HAP-1 (cell line): Measurements from ENCODE around the gene OR13C5.
"Not testable (repeated sequence)": the region's sequence is repeated elsewhere in the genome, so short reads cannot be mapped to it uniquely, and the experiment has no call there.

ENCODE experiments used
- DNase-seq, 2 experiments: peaks; one replicate each; pipeline ENCODE4 v3.0.0-alpha.2; 2016 to 2020; ENCODE audit warnings: low spot score in 2 of 2
- H3K27me3 ChIP-seq: fragments of 250-450 bp; sonication (Bioruptor Pico); 2 replicates; pipeline ENCODE4 v1.5.1; 2020; ENCODE audit warnings: low read depth, mild to moderate bottlenecking, moderate library complexity
- H3K36me3 ChIP-seq: fragments of 250-450 bp; sonication (Bioruptor Pico); replicated peaks from 2 replicates; pipeline ENCODE4 v1.5.1; 2020; ENCODE audit warnings: mild to moderate bottlenecking
- H3K4me1 ChIP-seq: fragments of 250-450 bp; sonication (Bioruptor Pico); 2 replicates; pipeline ENCODE4 v1.5.1; 2020; ENCODE audit warnings: mild to moderate bottlenecking
- H3K4me3 ChIP-seq: fragments of 250-450 bp; sonication (Bioruptor Pico); 2 replicates; pipeline ENCODE4 v1.5.1; 2020; ENCODE audit warnings: mild to moderate bottlenecking, moderate library complexity
- H3K9me3 ChIP-seq: fragments of 250-450 bp; sonication (Bioruptor Pico); 2 replicates; pipeline ENCODE4 v1.5.1; 2020; ENCODE audit warnings: mild to moderate bottlenecking, moderate library complexity
- in situ Hi-C: fragments of 300-500 bp; cut with MboI; formaldehyde crosslinking; loops from 3 replicates; pipeline ENCODE4 v1.14.3; 2020; ENCODE audit warnings: low sequenced_read_pairs, inconsistent platforms, mixed read lengths

OR13C5 gene, protein sequence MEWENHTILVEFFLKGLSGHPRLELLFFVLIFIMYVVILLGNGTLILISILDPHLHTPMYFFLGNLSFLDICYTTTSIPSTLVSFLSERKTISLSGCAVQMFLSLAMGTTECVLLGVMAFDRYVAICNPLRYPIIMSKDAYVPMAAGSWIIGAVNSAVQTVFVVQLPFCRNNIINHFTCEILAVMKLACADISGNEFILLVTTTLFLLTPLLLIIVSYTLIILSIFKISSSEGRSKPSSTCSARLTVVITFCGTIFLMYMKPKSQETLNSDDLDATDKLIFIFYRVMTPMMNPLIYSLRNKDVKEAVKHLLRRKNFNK

DNA sequence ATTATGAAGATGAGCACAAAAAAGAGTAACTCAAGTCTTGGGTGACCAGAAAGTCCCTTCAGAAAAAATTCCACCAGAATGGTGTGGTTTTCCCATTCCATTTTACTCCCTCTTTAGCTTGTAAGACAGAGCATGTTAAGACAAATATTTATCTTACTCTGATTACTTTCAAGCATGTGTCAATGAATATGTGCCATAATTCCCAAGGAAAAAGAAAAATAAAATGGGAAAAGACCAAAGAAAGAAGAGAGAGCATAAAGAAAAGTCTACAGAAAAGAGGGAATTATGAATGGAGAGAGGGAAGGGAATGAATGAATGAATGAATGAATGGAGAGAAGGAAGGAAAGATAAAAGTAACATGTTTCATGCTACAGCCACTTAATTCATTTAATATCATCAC lies at the start of gene OR13C5:
OR13C5 (minus strand) TSS at position 101 of the 400 bp plus-strand sequence; CDS start at position 101, 0 bp downstream.
- in situ Hi-C loops, H3K36me3 ChIP-seq, H3K27me3 ChIP-seq, H3K9me3 ChIP-seq, H3K4me3 ChIP-seq, DNase-seq, H3K4me1 ChIP-seq: not testable (repeated sequence)

DNA sequence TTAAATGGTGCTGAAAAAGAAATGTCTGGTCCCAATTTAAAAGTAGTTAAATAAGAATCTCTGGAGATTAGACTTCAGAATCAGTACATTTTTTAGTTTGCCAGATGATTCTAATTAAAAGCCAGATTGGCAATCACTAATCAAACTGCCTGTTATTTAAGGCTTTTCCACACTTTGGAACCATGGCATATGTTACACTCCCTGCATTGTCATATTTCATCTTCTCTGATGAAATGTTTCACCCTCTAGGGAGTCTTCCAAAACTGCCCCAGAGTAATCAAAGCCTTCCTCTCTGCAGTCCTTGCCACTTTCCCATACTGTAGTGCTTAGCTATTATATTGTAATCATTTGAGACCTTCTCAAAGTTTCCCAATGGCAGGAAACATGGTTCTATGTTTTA lies 36.2 kb upstream of the OR13C5 start:
- Histone ChIP-seq H3K4me1 (no peaks in the 10 kb centered on the region), H3K9me3 (no peaks in the 10 kb centered on the region), H3K36me3 (no peaks in the 10 kb centered on the region), H3K27me3 (no peaks in the 10 kb centered on the region), H3K4me3 (no peak overlapping the region)
- DNase-seq = no peak
- in situ Hi-C loops = no loop called here

DNA sequence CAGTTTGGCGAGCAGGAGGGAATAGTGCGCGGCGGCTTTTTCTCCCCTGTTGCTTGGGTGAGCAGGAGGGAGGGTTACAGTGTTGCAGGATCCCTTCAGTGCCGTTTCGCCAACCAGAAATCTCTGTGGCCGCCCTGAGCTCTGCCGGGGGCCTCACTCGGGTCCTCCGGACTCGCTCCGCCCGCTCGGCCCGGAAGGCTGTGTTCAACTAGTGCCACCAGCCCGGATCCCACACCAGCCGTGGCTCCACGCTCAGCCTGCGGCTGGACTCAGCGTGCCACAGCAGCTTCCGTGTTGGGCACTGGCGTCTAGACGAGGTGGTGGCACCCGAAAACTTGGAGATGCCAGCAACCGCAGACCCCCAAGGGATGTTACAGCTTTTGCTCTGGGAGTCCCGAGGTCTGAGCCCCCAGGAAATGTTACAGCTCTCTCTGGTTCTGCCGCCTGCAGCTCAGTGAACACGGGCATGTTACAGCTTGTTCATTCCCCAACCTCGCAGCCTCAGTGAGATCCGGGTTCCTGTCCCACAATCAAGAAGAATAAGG lies 34.8 kb upstream of the OR13C5 start:
- H3K36me3 ChIP-seq = no peaks in the 10 kb centered on the region
- H3K4me3 ChIP-seq = no peak overlapping the region
- in situ Hi-C loops = no loop called here
- no peak for DNase-seq
- no peaks in the 10 kb centered on the region for H3K4me1 ChIP-seq
- H3K27me3 ChIP-seq = no peaks in the 10 kb centered on the region
- no peaks in the 10 kb centered on the region for H3K9me3 ChIP-seq

DNA sequence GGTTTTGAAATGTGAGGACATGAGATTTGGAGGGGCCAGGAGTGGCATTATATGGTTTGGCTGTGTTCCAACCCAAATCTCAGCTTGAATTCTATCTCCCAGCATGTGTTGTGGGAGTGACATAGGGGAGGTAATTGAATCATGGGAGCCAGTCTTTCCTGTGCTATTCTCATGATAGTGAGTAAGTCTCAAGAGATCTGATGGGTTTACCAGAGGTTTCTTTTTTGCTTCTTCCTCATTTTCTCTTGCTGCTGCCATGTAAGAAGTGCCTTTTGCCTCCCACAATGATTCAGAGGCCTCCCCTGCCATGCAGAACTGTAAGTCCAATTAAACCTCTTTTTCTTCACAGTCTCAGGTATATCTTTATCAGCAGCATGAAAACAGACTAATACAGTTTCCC lies 26.8 kb upstream of the OR13C5 start:
- H3K4me3 ChIP-seq, H3K27me3 ChIP-seq, DNase-seq, H3K4me1 ChIP-seq, in situ Hi-C loops, H3K9me3 ChIP-seq, H3K36me3 ChIP-seq: not testable (repeated sequence)

DNA sequence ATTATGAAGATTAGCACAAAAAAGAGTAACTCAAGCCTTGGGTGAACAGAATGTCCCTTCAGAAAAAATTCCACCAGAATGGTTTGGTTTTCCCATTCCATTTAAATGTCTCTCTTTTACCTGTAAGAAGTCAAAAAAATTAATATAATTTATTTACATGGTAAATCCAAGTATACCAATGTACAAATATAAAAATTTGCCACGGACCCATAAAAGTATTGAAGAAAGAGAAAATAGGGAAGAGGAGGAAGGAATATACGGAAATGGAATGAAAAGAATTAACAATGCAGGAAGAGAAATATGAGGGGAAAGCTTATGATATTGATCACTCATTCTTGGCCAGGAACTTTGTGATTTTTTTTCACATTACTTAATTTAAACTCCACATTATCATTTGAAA lies 18.9 kb upstream of the OR13C5 start, which contains the start of gene OR13C9:
OR13C9 (minus strand) TSS at position 101 of the 400 bp plus-strand sequence; CDS start at position 101, 0 bp downstream.
- no peaks in the 10 kb centered on the region for H3K9me3 ChIP-seq
- in situ Hi-C loops = no loop called here
- no peaks in the 10 kb centered on the region for H3K36me3 ChIP-seq
- H3K4me3 ChIP-seq = no peak within 1 kb of the TSS
- H3K4me1 ChIP-seq = no peaks in the 10 kb centered on the region
- no peak for DNase-seq
- H3K27me3 ChIP-seq = no peaks in the 10 kb centered on the region

DNA sequence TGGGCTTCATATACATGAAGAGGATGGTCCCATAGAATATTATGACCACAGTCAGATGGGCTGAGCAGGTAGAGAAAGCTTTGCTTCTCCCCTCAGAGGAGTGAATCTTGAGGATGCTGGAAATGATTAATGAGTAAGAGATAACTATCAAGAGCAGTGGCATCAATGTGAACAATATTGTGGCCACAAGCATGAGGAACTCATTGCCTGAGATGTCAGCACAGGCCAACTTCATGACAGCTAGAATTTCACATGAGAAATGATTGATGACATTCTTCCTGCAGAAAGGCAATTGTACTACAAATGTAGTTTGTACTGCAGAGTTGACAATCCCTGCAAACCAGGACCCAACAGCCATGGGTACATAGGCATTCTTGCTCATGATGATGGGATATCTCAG lies 18.2 kb upstream of the OR13C5 start:
- in situ Hi-C loops = no loop called here

DNA sequence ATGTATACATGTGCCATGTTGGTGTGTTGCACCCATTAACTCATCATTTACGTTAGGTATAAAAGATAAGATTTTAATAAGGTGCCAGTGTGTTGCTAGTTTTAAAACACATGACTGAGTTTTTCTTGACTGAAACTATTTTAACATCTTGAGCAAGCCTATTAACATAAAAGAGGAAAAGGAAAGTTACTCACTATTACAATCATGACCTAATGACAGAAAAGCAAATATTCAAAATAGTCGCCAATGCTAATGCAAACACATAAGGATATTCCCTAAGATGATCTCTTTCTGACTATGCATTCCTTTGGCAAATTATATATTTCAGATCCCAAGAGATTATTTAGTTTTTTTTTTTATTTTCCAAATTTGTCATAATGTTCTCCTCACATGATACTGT lies 12.0 kb upstream of the OR13C5 start:
- Histone ChIP-seq H3K27me3 (no peaks in the 10 kb centered on the region; the same call in 1 of the 2 replicates), H3K4me3 (no peak overlapping the region), H3K36me3 (no peaks in the 10 kb centered on the region), H3K9me3 (no peaks in the 10 kb centered on the region), H3K4me1 (peaks cover 4% of the 10 kb centered on the region)
- in situ Hi-C loops = no loop called here
- DNase-seq = no peak

More for the DNA sequence above, 18.2 kb upstream of the OR13C5 start:
- no peaks in the 10 kb centered on the region for H3K9me3 ChIP-seq
- H3K4me1 ChIP-seq = no peaks in the 10 kb centered on the region
- H3K4me3 ChIP-seq = no peak overlapping the region
- H3K36me3 ChIP-seq = no peaks in the 10 kb centered on the region
- no peak for DNase-seq
- no peaks in the 10 kb centered on the region for H3K27me3 ChIP-seq

DNA sequence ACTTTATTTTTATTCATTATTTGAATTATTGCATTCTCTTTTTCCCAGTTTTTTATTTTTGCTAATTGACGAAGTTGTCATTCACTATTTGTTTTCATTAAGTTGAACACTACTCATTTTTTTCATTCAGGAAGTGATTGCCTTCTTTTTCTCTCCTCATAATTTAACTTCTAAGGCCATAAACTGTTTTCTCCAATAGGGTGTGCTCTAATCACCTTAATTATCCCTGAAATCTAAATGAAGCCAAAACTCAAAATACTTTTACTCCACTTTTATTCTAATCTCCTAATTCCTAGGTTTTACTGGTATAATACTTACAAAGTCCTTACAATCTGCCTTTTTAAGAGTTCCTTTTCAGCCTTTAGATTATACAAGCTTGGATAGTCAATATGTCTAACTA lies 9.1 kb upstream of the OR13C5 start:
- in situ Hi-C loops = no loop called here
- H3K36me3 ChIP-seq = no peaks in the 10 kb centered on the region
- no peak for DNase-seq
- no peak overlapping the region for H3K4me3 ChIP-seq
- H3K27me3 ChIP-seq = no peaks in the 10 kb centered on the region; the same call in 1 of the 2 replicates
- H3K4me1 ChIP-seq = peaks cover 5% of the 10 kb centered on the region
- no peaks in the 10 kb centered on the region for H3K9me3 ChIP-seq

DNA sequence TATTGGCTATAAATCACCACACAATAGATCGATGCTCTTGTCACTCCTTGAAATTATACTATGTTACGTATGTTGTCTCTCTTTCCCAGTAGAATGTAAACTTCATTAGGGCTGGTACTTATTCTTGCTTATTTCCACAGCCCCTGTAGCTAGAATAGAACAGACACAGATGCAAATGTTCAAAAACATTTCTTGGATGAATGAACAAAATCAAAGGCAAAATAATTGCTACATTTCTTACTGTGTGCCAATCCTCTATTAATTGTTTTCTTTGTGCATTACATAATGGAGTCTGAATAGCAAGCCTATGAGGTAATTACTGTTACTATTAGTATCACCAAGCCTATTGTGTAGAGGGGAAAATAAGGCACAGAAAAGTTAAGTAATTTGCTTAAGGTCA lies 6.9 kb upstream of the OR13C5 start:
- peaks cover 5% of the 10 kb centered on the region for H3K4me1 ChIP-seq
- H3K9me3 ChIP-seq = no peaks in the 10 kb centered on the region
- no peaks in the 10 kb centered on the region for H3K27me3 ChIP-seq
- DNase-seq = peak in 1 of 2 experiments; percentile 37
- in situ Hi-C loops = no loop called here
- H3K36me3 ChIP-seq = no peaks in the 10 kb centered on the region
- no peak overlapping the region for H3K4me3 ChIP-seq

DNA sequence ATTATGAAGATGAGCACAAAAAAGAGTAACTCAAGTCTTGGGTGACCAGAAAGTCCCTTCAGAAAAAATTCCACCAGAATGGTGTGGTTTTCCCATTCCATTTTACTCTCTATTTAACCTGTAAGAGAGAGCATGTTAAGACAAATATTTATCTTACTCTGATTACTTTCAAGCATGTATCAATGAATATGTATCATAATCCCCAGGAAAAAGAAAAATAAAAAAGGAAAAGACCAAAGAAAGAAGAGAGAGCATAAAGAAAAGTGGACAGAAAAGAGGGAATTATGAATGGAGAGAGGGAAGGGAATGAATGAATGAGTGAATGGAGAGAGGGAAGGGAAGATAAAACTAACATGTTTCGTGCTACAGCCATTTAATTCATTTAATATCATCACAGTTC lies 6.3 kb upstream of the OR13C5 start, which contains the start of gene OR13C2:
OR13C2 (minus strand) TSS at position 101 of the 400 bp plus-strand sequence; CDS start at position 101, 0 bp downstream.
- H3K9me3 ChIP-seq, DNase-seq, in situ Hi-C loops, H3K27me3 ChIP-seq, H3K36me3 ChIP-seq, H3K4me1 ChIP-seq, H3K4me3 ChIP-seq: not testable (repeated sequence)

DNA sequence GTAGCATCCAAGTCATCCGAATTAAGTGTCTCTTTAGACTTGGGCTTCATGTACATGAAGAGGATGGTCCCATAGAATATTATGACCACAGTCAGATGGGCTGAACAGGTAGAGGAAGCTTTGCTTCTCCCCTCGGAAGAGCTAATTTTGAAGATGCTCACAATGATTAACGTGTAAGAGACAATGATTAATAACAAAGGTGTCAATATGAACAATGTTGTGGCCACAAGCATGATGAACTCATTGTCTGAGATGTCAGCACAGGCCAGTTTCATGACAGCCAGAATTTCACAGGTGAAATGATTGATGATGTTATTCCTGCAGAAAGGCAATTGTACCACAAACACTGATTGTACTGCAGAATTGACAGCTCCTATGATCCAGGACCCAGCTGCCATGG lies 5.6 kb upstream of the OR13C5 start:
- Histone ChIP-seq H3K27me3 (no peaks in the 10 kb centered on the region), H3K4me1 (peaks cover 5% of the 10 kb centered on the region), H3K4me3 (no peak overlapping the region), H3K9me3 (no peaks in the 10 kb centered on the region), H3K36me3 (no peaks in the 10 kb centered on the region)
- in situ Hi-C loops = no loop called here
- no peak for DNase-seq

DNA sequence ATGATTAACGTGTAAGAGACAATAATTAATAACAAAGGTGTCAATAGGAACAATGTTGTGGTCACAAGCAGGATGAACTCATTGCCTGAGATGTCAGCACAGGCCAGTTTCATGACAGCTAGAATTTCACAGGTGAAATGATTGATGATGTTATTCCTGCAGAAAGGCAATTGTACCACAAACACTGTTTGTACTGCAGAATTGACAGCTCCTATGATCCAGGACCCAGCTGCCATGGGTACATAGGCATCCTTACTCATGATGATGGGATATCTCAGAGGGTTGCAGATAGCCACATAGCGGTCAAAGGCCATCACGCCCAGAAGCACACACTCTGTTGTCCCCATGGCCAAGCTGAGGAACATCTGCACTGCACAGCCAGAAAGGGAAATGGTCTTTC lies 464 bp downstream of the OR13C5 start:
- H3K4me1 ChIP-seq, H3K27me3 ChIP-seq, H3K4me3 ChIP-seq, H3K36me3 ChIP-seq, in situ Hi-C loops, DNase-seq, H3K9me3 ChIP-seq: not testable (repeated sequence)

DNA sequence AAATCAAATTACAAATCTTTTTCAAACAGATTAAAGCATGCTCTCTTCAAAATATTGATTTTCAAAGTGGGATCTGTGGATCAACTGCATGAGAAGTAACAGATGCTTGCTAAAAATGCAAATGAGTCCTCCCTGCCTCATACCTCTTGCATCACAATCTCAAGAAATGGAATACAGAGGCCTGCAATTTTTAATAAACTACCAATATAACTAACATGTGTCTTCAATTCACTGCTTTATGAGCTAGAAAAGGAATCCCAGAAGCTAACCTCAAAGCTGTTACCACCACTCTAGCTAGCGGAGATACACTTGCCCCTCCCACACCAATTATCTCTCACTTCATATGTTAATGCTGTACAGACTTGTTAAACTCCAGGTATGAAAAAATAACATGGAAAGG lies 9.6 kb downstream of the OR13C5 start:
- H3K36me3 ChIP-seq = no peaks in the 10 kb centered on the region
- no peaks in the 10 kb centered on the region for H3K9me3 ChIP-seq
- no peaks in the 10 kb centered on the region for H3K27me3 ChIP-seq
- H3K4me1 ChIP-seq = no peaks in the 10 kb centered on the region
- no peak for DNase-seq
- no peak overlapping the region for H3K4me3 ChIP-seq
- in situ Hi-C loops = no loop called here

DNA sequence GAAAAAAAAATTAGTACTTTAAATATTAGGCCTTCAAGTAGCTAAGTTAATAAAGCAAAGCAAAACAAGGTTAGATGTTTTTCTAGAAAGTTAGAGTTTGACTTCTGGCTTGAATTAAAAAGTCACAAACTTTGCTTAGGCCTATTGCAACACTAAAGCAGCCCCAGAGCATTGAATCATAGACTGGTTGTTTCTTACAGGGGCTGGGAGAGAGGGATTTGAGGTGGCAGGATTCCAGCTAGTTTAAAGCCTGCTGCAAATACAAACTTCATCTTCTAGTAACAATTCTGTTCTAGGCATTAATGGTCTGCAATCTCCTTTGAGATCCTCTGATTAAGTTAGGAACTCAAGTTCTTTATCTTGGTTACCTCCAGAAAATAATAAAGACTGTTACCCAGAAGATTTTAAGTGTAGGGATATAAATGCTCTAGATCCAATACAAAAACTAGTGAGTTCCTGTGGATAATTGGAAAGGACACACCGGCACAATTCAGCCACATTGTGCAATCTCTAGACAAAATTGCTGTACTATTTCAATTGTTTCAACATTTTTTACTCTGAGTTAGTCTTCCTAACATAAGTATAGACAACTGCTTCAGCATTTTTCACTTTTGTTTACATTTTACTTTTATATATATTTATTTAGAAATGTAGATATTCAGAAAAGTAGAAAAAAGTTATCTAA lies 12.6 kb downstream of the OR13C5 start:
- no peaks in the 10 kb centered on the region for H3K36me3 ChIP-seq
- in situ Hi-C loops = no loop called here
- no peaks in the 10 kb centered on the region for H3K4me1 ChIP-seq
- no peaks in the 10 kb centered on the region for H3K27me3 ChIP-seq
- H3K9me3 ChIP-seq = no peaks in the 10 kb centered on the region
- DNase-seq = no peak
- H3K4me3 ChIP-seq = no peak overlapping the region
